ENCODE results near the gene LGR6.

DNA sequence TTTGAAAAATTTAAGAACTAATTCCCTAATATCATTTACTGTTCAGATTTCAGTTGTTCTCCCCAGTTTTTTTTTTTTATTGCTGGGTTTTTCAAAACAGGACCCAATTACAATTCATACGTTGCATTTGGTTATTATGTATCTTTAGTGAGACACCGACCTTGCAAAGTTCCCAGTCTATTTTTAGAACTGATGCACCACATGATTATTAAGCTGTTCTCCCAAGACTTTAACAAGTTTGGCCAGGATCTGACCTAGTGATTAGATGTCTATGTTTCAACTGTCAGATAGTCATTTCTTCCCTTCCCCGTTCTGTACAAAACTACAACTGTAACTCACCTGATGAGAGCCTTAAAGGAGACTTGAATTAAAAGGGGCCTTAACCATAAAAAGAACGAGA, 140.3 kb downstream of the LGR6 start:
- TF ChIP-seq, protein P1, sequence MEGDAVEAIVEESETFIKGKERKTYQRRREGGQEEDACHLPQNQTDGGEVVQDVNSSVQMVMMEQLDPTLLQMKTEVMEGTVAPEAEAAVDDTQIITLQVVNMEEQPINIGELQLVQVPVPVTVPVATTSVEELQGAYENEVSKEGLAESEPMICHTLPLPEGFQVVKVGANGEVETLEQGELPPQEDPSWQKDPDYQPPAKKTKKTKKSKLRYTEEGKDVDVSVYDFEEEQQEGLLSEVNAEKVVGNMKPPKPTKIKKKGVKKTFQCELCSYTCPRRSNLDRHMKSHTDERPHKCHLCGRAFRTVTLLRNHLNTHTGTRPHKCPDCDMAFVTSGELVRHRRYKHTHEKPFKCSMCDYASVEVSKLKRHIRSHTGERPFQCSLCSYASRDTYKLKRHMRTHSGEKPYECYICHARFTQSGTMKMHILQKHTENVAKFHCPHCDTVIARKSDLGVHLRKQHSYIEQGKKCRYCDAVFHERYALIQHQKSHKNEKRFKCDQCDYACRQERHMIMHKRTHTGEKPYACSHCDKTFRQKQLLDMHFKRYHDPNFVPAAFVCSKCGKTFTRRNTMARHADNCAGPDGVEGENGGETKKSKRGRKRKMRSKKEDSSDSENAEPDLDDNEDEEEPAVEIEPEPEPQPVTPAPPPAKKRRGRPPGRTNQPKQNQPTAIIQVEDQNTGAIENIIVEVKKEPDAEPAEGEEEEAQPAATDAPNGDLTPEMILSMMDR (IDR thresholded peaks at IDR 0.05) = no peak
- no peak for TF ChIP-seq POLR2A (IDR thresholded peaks at IDR 0.05)
